Loucy (cell line): Measurements from ENCODE around the gene SLC22A9.
"Not testable (repeated sequence)": the region's sequence is repeated elsewhere in the genome, so short reads cannot be mapped to it uniquely, and the experiment has no call there.

ENCODE experiments used
- H2AFZ ChIP-seq: fragments of 200-600 bp; sonication (generic); 2 replicates; pipeline ENCODE4 v1.6.0; 2016; ENCODE audit warnings: antibody characterized with exemption, mild to moderate bottlenecking, low read length, moderate library complexity
- H3F3A ChIP-seq: fragments of 200-600 bp; 2 replicates; pipeline ENCODE4 v1.6.0; 2016; ENCODE audit warnings: antibody characterized with exemption, low read depth, mild to moderate bottlenecking
- H3K27me3 ChIP-seq: fragments of 200-600 bp; sonication (generic); 2 replicates; pipeline ENCODE4 v1.6.1; 2014; ENCODE audit warnings: low read length, mild to moderate bottlenecking; ENCODE audit not compliant: insufficient read depth, poor library complexity, severe bottlenecking
- H3K36me3 ChIP-seq: fragments of 200-600 bp; sonication (generic); 2 replicates; pipeline ENCODE4 v1.6.1; 2016; ENCODE audit warnings: low read length; ENCODE audit not compliant: insufficient read depth
- H3K4me1 ChIP-seq: fragments of 200-600 bp; sonication (generic); 2 replicates; pipeline ENCODE4 v1.5.1; 2014; ENCODE audit warnings: low read length, mild to moderate bottlenecking; ENCODE audit not compliant: insufficient read depth, poor library complexity, severe bottlenecking
- H3K4me2 ChIP-seq: fragments of 200-600 bp; sonication (generic); 2 replicates; pipeline ENCODE4 v1.6.0; 2014; ENCODE audit warnings: antibody characterized with exemption, low read length, low read depth, mild to moderate bottlenecking; ENCODE audit not compliant: poor library complexity, severe bottlenecking
- H3K4me3 ChIP-seq: fragments of 200-600 bp; sonication (generic); 2 replicates; pipeline ENCODE4 v1.5.1; 2014; ENCODE audit warnings: low read length, mild to moderate bottlenecking, mixed read lengths; ENCODE audit not compliant: poor library complexity, severe bottlenecking
- H3K79me2 ChIP-seq: fragments of 200-600 bp; sonication (generic); 2 replicates; pipeline ENCODE4 v1.6.1; 2014; ENCODE audit warnings: low read length; ENCODE audit not compliant: insufficient read depth
- H3K9ac ChIP-seq: fragments of 200-600 bp; sonication (generic); 2 replicates; pipeline ENCODE4 v1.6.0; 2014; ENCODE audit warnings: mild to moderate bottlenecking, low read depth, low read length, moderate library complexity; ENCODE audit not compliant: poor library complexity, severe bottlenecking
- H3K9me2 ChIP-seq: fragments of 200-600 bp; sonication (generic); replicated peaks from 2 replicates; pipeline ENCODE4 v1.6.1; 2016; ENCODE audit warnings: low read depth, low read length, mixed read lengths
- H3K9me3 ChIP-seq: fragments of 200-600 bp; sonication (generic); 2 replicates; pipeline ENCODE4 v1.6.1; 2014; ENCODE audit warnings: mild to moderate bottlenecking, antibody characterized with exemption, low read length, low read depth; ENCODE audit not compliant: insufficient read depth
- H4K20me1 ChIP-seq: fragments of 200-600 bp; sonication (generic); 2 replicates; pipeline ENCODE4 v1.6.0; 2014; ENCODE audit warnings: antibody characterized with exemption, low read length, mild to moderate bottlenecking; ENCODE audit not compliant: insufficient read depth, poor library complexity, severe bottlenecking
- EZH2phosphoT487 ChIP-seq: fragments of 200-600 bp; IDR thresholded peaks from 2 replicates; pipeline ENCODE4 v1.6.1; 2018; ENCODE audit warnings: antibody characterized with exemption, mild to moderate bottlenecking, moderate library complexity, borderline replicate concordance
- TF ChIP-seq, protein P1 (sequence below): fragments of 200-600 bp; sonication (generic); conservative IDR thresholded peaks from 2 replicates; pipeline ENCODE4 v1.5.1; 2014; ENCODE audit warnings: mild to moderate bottlenecking, antibody characterized with exemption, low read length

SLC22A9 gene

DNA sequence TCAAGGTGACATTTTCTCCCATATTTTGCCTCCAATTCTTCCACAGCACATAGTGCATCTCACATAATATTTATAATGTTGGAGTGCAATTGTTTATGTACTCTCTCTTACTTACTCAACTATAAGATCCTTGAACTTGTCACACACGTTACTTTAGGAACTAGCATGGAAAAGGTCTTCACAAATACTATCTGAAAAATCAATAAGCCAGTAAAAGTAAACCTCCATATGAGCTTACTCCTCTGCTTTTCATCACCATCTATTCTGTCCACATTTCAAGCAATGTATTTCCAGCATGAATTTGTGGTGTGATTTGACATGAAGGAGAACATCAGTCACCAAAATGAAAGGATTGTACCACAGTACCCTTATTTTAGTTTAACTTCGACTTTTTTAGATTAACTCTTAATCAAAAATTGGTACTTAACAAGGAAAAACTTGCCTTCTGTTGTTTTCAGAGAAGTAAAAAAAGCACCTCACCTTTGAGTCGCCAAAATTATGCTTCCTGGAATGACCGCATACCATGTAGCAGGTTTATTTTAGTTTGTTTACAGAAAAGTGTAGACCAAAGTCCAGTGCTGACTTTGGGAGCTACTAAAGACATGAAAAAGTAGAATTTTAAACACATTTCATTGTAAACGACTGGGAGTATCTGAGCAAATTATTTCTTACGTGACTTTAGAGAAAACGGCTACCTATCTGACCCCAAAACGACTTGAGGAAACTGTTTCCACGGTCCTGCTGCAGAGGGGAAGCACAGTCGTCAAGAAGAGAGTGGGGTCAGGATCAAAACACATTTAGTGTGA lies at the start of gene SLC22A9:
Gene SLC22A9, plus strand, starts transcription at position 621 of the 806 bp plus-strand sequence. CDS start 272 bp downstream, outside the sequence.
- Histone ChIP-seq H3K36me3 (no peaks in the 10 kb centered on the region), H4K20me1 (no peaks in the 10 kb centered on the region), H3K4me1 (no peaks in the 10 kb centered on the region), H3F3A (no peaks in the 10 kb centered on the region), H3K27me3 (no peaks in the 10 kb centered on the region), H3K9ac (no peak within 1 kb of the TSS), H3K9me2 (no peaks in the 10 kb centered on the region), H3K4me2 (no peak within 1 kb of the TSS), H2AFZ (no peak within 1 kb of the TSS), H3K9me3 (no peaks in the 10 kb centered on the region), H3K4me3 (no peak within 1 kb of the TSS), H3K79me2 (no peaks in the 10 kb centered on the region)
- TF ChIP-seq EZH2phosphoT487 = no peak
- TF ChIP-seq, protein P1, sequence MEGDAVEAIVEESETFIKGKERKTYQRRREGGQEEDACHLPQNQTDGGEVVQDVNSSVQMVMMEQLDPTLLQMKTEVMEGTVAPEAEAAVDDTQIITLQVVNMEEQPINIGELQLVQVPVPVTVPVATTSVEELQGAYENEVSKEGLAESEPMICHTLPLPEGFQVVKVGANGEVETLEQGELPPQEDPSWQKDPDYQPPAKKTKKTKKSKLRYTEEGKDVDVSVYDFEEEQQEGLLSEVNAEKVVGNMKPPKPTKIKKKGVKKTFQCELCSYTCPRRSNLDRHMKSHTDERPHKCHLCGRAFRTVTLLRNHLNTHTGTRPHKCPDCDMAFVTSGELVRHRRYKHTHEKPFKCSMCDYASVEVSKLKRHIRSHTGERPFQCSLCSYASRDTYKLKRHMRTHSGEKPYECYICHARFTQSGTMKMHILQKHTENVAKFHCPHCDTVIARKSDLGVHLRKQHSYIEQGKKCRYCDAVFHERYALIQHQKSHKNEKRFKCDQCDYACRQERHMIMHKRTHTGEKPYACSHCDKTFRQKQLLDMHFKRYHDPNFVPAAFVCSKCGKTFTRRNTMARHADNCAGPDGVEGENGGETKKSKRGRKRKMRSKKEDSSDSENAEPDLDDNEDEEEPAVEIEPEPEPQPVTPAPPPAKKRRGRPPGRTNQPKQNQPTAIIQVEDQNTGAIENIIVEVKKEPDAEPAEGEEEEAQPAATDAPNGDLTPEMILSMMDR = no peak

DNA sequence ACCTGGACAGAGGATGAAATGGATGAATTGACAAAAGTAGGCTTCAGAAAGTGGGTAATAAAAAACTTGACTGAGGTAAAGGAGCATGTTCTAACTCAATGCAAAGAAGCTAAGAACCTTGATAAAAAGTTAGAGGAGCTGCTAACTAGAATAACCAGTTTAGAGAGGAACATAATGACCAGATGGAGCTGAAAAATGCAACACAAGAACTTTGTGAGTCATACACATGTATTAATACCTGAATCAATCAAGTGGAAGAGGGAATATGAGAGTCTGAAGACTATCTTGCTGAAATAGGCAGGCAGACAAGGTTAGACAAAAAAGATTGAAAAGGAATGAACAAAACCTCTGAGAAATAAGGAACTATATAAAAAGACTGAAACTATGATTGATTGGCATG lies 47.9 kb upstream of the SLC22A9 start:
- H3K27me3 ChIP-seq = no peaks in the 10 kb centered on the region
- H3K9me2 ChIP-seq = no peaks in the 10 kb centered on the region
- H3K4me2 ChIP-seq = no peak overlapping the region
- no peak overlapping the region for H3K9ac ChIP-seq
- H3F3A ChIP-seq = no peaks in the 10 kb centered on the region
- H3K79me2 ChIP-seq = no peaks in the 10 kb centered on the region
- no peaks in the 10 kb centered on the region for H3K36me3 ChIP-seq
- H4K20me1 ChIP-seq = no peaks in the 10 kb centered on the region
- H3K4me1 ChIP-seq = no peaks in the 10 kb centered on the region
- TF ChIP-seq, protein P1 = no peak
- no peak for TF ChIP-seq EZH2phosphoT487
- no peak overlapping the region for H2AFZ ChIP-seq
- H3K4me3 ChIP-seq = no peak overlapping the region
- no peaks in the 10 kb centered on the region for H3K9me3 ChIP-seq

DNA sequence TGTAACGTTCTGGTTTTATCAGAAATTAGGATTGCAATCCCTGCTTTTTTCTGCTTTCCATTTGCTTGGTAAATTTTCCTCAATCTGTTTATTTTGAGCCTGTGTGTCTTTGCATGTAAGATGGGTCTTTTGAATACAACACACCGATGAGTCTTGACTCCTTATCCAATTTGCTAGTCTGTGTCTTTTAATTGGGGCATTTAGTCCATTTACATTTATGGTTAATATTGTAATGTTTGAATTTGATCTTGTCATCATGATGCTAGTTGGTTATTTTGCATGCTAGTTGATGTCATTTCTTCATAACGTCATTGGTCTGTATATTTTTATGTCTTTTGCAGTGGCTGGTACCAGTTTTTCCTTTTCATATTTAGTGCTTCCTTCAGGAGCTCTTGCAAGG lies 34.5 kb upstream of the SLC22A9 start:
- not testable (repeated sequence) for H3K4me1 ChIP-seq, H3K36me3 ChIP-seq, H4K20me1 ChIP-seq, H2AFZ ChIP-seq, H3K9ac ChIP-seq, H3K9me2 ChIP-seq, H3K4me3 ChIP-seq, H3K9me3 ChIP-seq, H3K27me3 ChIP-seq, H3K4me2 ChIP-seq, H3K79me2 ChIP-seq, H3F3A ChIP-seq

DNA sequence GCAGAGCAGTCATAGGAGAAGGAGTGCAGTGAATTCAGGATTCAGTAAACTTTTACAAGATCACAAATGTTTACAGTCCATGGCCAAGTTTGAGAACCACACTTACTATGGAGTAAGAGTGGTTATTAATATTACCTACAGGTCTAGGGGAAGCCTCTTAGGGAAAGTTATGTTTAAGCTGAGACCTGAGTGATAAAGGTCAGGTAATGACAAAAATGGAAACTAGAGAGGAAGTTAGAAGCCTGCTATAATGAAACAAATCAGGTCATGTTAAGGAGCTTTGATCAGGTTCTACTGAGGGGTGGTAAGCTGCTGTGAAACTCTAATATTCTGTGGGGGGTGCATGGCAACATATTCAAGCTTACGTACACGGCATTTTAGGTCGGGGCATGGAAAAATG lies 32.5 kb upstream of the SLC22A9 start:
- Histone ChIP-seq H3K27me3 (no peaks in the 10 kb centered on the region), H3K36me3 (no peaks in the 10 kb centered on the region), H3K79me2 (no peaks in the 10 kb centered on the region), H2AFZ (no peak overlapping the region), H4K20me1 (no peaks in the 10 kb centered on the region), H3K9me3 (no peaks in the 10 kb centered on the region), H3K9me2 (no peaks in the 10 kb centered on the region), H3K9ac (no peak overlapping the region), H3K4me2 (no peak overlapping the region), H3F3A (no peaks in the 10 kb centered on the region), H3K4me1 (no peaks in the 10 kb centered on the region), H3K4me3 (no peak overlapping the region)
- no peak for TF ChIP-seq EZH2phosphoT487
- TF ChIP-seq, protein P1 = no peak
